H9 (cell line): Measurements from ENCODE around the gene AASS. TPM values are rescaled to one million over a fixed set of nuclear protein-coding genes. Genes with fewer than 3 reads are reported as not detected.

Experiments used
- DNase-seq: peaks from one replicate; pipeline ENCODE4 v3.0.0-alpha.2; 2017
- H2AFZ ChIP-seq: one replicate; pipeline ENCODE4 v1.6.1; 2013; ENCODE audit warnings: mild to moderate bottlenecking, low read length, control low read depth, moderate library complexity
- H2AK5ac ChIP-seq: 2 replicates; pipeline ENCODE4 v1.6.1; 2013; ENCODE audit warnings: low read length, control low read depth, mixed read lengths; ENCODE audit not compliant: insufficient read length
- H2BK120ac ChIP-seq: one replicate; pipeline ENCODE4 v1.6.1; 2013; ENCODE audit warnings: low read depth, mild to moderate bottlenecking, low read length, control low read depth, inconsistent platforms; ENCODE audit not compliant: poor library complexity, severe bottlenecking
- H2BK12ac ChIP-seq: 2 replicates; pipeline ENCODE4 v1.6.1; 2013; ENCODE audit warnings: low read length, control low read depth, mixed read lengths, low read depth; ENCODE audit not compliant: insufficient read length
- H2BK15ac ChIP-seq: 2 replicates; pipeline ENCODE4 v1.6.1; 2013; ENCODE audit warnings: low read depth, low read length, control low read depth
- H2BK20ac ChIP-seq: one replicate; pipeline ENCODE4 v1.6.1; 2013; ENCODE audit warnings: low read depth, mild to moderate bottlenecking, low read length, control low read depth, inconsistent platforms; ENCODE audit not compliant: poor library complexity, severe bottlenecking
- H2BK5ac ChIP-seq: 2 replicates; pipeline ENCODE4 v1.6.1; 2013; ENCODE audit warnings: low read length, control low read depth, mixed read lengths; ENCODE audit not compliant: insufficient read length
- H3K14ac ChIP-seq: 2 replicates; pipeline ENCODE4 v1.6.1; 2013; ENCODE audit warnings: low read length, control low read depth; ENCODE audit not compliant: insufficient read depth
- H3K18ac ChIP-seq: 2 replicates; pipeline ENCODE4 v1.6.1; 2013; ENCODE audit warnings: low read depth, mild to moderate bottlenecking, mixed read lengths, low read length, control low read depth; ENCODE audit not compliant: insufficient read length
- H3K23ac ChIP-seq: 2 replicates; pipeline ENCODE4 v1.6.1; 2013; ENCODE audit warnings: low read length, control low read depth, mixed read lengths, low read depth; ENCODE audit not compliant: insufficient read length
- H3K23me2 ChIP-seq: 2 replicates; pipeline ENCODE4 v1.6.1; 2013; ENCODE audit warnings: low read depth, mild to moderate bottlenecking, mixed read lengths, low read length, control low read depth; ENCODE audit not compliant: insufficient read length, poor library complexity, severe bottlenecking
- H3K27ac ChIP-seq: 2 replicates; pipeline ENCODE4 v1.5.1; 2013; ENCODE audit warnings: low read length, control low read depth, mixed read lengths, low read depth; ENCODE audit not compliant: insufficient read length
- H3K27me3 ChIP-seq: 2 replicates; pipeline ENCODE4 v1.6.1; 2013; ENCODE audit warnings: low read length, control low read depth, inconsistent platforms; ENCODE audit not compliant: insufficient read depth
- H3K4ac ChIP-seq: 2 replicates; pipeline ENCODE4 v1.6.1; 2013; ENCODE audit warnings: low read depth, mild to moderate bottlenecking, control low read depth, inconsistent platforms, low read length, moderate library complexity
- H3K4me1 ChIP-seq: 2 replicates; pipeline ENCODE4 v1.6.1; 2013; ENCODE audit warnings: low read length, control low read depth, inconsistent platforms; ENCODE audit not compliant: insufficient read depth
- H3K4me2 ChIP-seq: 2 replicates; pipeline ENCODE4 v1.6.1; 2013; ENCODE audit warnings: low read length, control low read depth, mixed read lengths; ENCODE audit not compliant: insufficient read length, insufficient read depth
- H3K56ac ChIP-seq: 2 replicates; pipeline ENCODE4 v1.6.1; 2013; ENCODE audit warnings: low read depth, mild to moderate bottlenecking, mixed read lengths, low read length, control low read depth; ENCODE audit not compliant: insufficient read length
- H3K79me1 ChIP-seq: 2 replicates; pipeline ENCODE4 v1.6.1; 2013; ENCODE audit warnings: low read depth, mild to moderate bottlenecking, moderate library complexity, low read length, control low read depth, inconsistent platforms; ENCODE audit not compliant: insufficient read depth, poor library complexity, severe bottlenecking
- H3K79me2 ChIP-seq: 2 replicates; pipeline ENCODE4 v1.6.1; 2013; ENCODE audit warnings: low read length, control low read depth, inconsistent platforms; ENCODE audit not compliant: insufficient read depth
- H3K9ac ChIP-seq: 2 replicates; pipeline ENCODE4 v1.6.1; 2013; ENCODE audit warnings: low read length, control low read depth, mixed read lengths; ENCODE audit not compliant: insufficient read length; ENCODE audit errors: extremely low read depth
- H3K9me3 ChIP-seq: one replicate; pipeline ENCODE4 v1.6.1; 2013; ENCODE audit warnings: low read depth, low read length, inconsistent platforms; ENCODE audit not compliant: control insufficient read depth
- H3T11ph ChIP-seq: one replicate; pipeline ENCODE4 v1.6.1; 2013; ENCODE audit warnings: mild to moderate bottlenecking, low read length, control low read depth, inconsistent platforms
- H4K20me1 ChIP-seq: one replicate; pipeline ENCODE4 v1.6.1; 2013; ENCODE audit not compliant: control insufficient read depth, insufficient read length, insufficient read depth
- H4K5ac ChIP-seq: 2 replicates; pipeline ENCODE4 v1.6.1; 2013; ENCODE audit warnings: low read depth, mild to moderate bottlenecking, mixed read lengths, low read length, control low read depth; ENCODE audit not compliant: insufficient read length
- H4K8ac ChIP-seq: replicated peaks from 2 replicates; pipeline ENCODE4 v1.6.1; 2013; ENCODE audit warnings: low read length, control low read depth, mixed read lengths, low read depth; ENCODE audit not compliant: insufficient read length
- H4K91ac ChIP-seq: 2 replicates; pipeline ENCODE4 v1.6.1; 2013; ENCODE audit warnings: low read depth, mild to moderate bottlenecking, moderate library complexity, mixed read lengths, low read length, control low read depth; ENCODE audit not compliant: insufficient read length
- H3K27ac Mint-ChIP-seq, 3 experiments: 2 replicates in 2 of 3; 3 replicates in 1 of 3; pipeline ENCODE4 v1.8.0; 2020 to 2021; ENCODE audit warnings: mixed read lengths in 3 of 3, mild to moderate bottlenecking in 1 of 3, moderate library complexity in 1 of 3
- H3K27me3 Mint-ChIP-seq: 2 replicates; pipeline ENCODE4 v1.8.0; 2021; ENCODE audit warnings: low read depth, mild to moderate bottlenecking, moderate library complexity, mixed read lengths
- H3K36me3 Mint-ChIP-seq, 3 experiments: 2 replicates in 2 of 3; 3 replicates in 1 of 3; pipeline ENCODE4 v1.8.0; 2020 to 2021; ENCODE audit warnings: low read depth in 3 of 3, mixed read lengths in 3 of 3; ENCODE audit not compliant: insufficient read depth in 1 of 3
- H3K4me1 Mint-ChIP-seq, 2 experiments: 2 replicates each; pipeline ENCODE4 v1.8.0; 2020; ENCODE audit warnings: mixed read lengths in 2 of 2
- H3K4me3 Mint-ChIP-seq, 2 experiments: 2 replicates in 1 of 2; 3 replicates in 1 of 2; pipeline ENCODE4 v1.8.0; 2020 to 2021; ENCODE audit warnings: mild to moderate bottlenecking in 2 of 2, mixed read lengths in 2 of 2, moderate library complexity in 1 of 2
- H3K9me3 Mint-ChIP-seq, 2 experiments: 2 replicates in 1 of 2; 3 replicates in 1 of 2; pipeline ENCODE4 v1.8.0; 2020; ENCODE audit warnings: mild to moderate bottlenecking in 2 of 2, mixed read lengths in 2 of 2, moderate library complexity in 1 of 2
- WGBS: extraction: QIAGEN DNeasy Blood & Tissue Kit; methylation state at CpG from one replicate; pipeline ENCODE4 v1.1.7; 2013; ENCODE audit warnings: missing lambda C conversion rate, low lambda C conversion rate, mixed read lengths; ENCODE audit not compliant: insufficient read length; ENCODE audit errors: extremely low coverage; 5-methylcytosine and 5-hydroxymethylcytosine counted together
- total RNA-seq: library from RNA; stranded (reverse); gene quantifications from 2 replicates; pipeline ENCODE4 v1.2.1, GENCODE V29; 2021
- TF ChIP-seq, protein P1 (sequence below): fragments of 200-600 bp; sonication (generic); conservative IDR thresholded peaks from 3 replicates; pipeline ENCODE4 v1.8.0; 2021; ENCODE audit warnings: antibody characterized with exemption, mild to moderate bottlenecking

The AASS gene
- total RNA-seq, 1 experiment from 2014 or later, result 398 TPM

DNA sequence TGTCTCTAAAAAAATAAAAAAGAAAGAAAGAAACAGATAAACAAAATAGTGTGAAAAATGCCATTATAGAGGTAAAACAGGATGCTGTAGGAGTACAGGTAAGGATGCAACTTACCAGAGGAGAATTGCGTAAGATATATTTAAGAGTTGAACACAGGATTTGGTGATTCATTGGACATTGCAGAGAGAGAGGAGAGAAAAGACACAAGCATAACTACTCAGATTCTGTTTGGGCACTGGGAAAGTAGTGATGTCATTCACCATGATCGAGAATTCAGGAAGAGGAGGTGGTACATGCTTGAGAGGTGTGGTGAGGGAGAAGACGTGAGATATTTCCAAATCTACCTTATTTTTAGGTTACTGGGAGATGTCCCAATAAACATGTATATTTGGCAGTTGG lies 97.6 kb downstream of the AASS start:
- Histone ChIP-seq H3K18ac (no peak overlapping the region), H2BK120ac (no peak overlapping the region), H3K4ac (no peak overlapping the region), H3K4me2 (no peak overlapping the region), H4K91ac (no peak overlapping the region), H3K27me3 (no peaks in the 10 kb centered on the region), H2BK20ac (no peak overlapping the region), H4K20me1 (no peaks in the 10 kb centered on the region), H4K8ac (no peak overlapping the region), H3T11ph (no peak overlapping the region), H3K9ac (no peak overlapping the region), H3K4me1 (no peaks in the 10 kb centered on the region), H3K23ac (no peak overlapping the region), H3K14ac (no peak overlapping the region), H2BK15ac (no peak overlapping the region), H3K79me2 (0 out of 2 replicates have a peak, but pooled peaks cover 2% of the 10 kb centered on the region), H2BK5ac (no peak overlapping the region), H2AFZ (no peak overlapping the region), H3K79me1 (no peaks in the 10 kb centered on the region), H2BK12ac (no peak overlapping the region), H3K9me3 (no peaks in the 10 kb centered on the region), H4K5ac (no peak overlapping the region), H3K27ac (no peak overlapping the region), H3K56ac (no peak overlapping the region), H3K23me2 (no peaks in the 10 kb centered on the region), H2AK5ac (no peak overlapping the region)
- Mint-ChIP-seq H3K27me3 (no peaks in the 10 kb centered on the region), H3K36me3 (peaks cover 47 to 71% (median 63%) of the 10 kb centered on the region in 3 experiments), H3K4me1 (no peaks in the 10 kb centered on the region), H3K9me3 (no peaks in the 10 kb centered on the region), H3K4me3 (no peak overlapping the region), H3K27ac (peak overlapping the region in 1 of 3 experiments; percentile 13; a peak in 1 of 7 replicates)
- WGBS, result no CpG with 5 or more reads among the region's 3 CpGs
- TF ChIP-seq, protein P1, sequence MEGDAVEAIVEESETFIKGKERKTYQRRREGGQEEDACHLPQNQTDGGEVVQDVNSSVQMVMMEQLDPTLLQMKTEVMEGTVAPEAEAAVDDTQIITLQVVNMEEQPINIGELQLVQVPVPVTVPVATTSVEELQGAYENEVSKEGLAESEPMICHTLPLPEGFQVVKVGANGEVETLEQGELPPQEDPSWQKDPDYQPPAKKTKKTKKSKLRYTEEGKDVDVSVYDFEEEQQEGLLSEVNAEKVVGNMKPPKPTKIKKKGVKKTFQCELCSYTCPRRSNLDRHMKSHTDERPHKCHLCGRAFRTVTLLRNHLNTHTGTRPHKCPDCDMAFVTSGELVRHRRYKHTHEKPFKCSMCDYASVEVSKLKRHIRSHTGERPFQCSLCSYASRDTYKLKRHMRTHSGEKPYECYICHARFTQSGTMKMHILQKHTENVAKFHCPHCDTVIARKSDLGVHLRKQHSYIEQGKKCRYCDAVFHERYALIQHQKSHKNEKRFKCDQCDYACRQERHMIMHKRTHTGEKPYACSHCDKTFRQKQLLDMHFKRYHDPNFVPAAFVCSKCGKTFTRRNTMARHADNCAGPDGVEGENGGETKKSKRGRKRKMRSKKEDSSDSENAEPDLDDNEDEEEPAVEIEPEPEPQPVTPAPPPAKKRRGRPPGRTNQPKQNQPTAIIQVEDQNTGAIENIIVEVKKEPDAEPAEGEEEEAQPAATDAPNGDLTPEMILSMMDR, result no peak
- DNase-seq, result no peak
